ENCODE measurements around the gene ATP13A5. TPM values are rescaled to one million over a fixed set of nuclear protein-coding genes. Genes with fewer than 3 reads are reported as not detected.
A peak's percentile ranks its signal among the peaks of the same experiment; 100 is the strongest.

ATP13A5 gene
- total RNA-seq, 1 donor from 2014 or later, result not detected

DNA sequence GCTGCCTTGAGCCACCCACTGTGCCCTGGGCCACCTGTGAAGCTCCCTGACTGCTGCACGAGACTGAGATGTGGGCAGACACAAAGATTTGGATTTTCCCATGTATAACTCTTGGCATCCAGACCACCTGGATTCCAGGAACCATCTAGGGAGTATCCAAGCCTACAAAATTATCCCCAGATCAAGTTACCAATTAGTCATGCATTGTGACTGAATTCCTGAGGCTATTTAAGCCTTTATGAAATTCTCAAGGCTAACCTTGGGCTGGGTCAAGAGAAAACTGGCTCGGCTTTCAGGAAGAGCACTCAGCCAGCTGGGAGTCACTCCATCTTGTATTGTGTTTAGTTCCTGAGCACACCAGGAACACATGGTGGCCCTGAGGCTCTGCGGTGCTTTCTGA lies 13.3 kb upstream of the ATP13A5 start:
- Histone ChIP-seq H3K4me1 (ENCODE audit: insufficient read depth, low read length) (peaks cover 6% of the 10 kb centered on the region), H3K27me3 (ENCODE audit: insufficient read depth, low read length) (no peaks in the 10 kb centered on the region), H2AFZ (ENCODE audit: low read depth, low read length) (peak overlapping the region; percentile 24), H3K79me2 (ENCODE audit: insufficient read depth, low read length) (no peaks in the 10 kb centered on the region), H3K9ac (ENCODE audit: low read length) (no peak overlapping the region), H3K9me3 (ENCODE audit: insufficient read depth, low read depth, low read length) (no peaks in the 10 kb centered on the region), H3K36me3 (ENCODE audit: insufficient read depth, low read length) (no peaks in the 10 kb centered on the region), H4K20me1 (ENCODE audit: insufficient read depth, low read length) (no peaks in the 10 kb centered on the region), H3K27ac (ENCODE audit: low read depth, low read length) (peak overlapping the region; percentile 40), H3K4me3 (ENCODE audit: insufficient read depth, low read depth, low read length) (no peak overlapping the region), H3K4me2 (ENCODE audit: low read length) (peak overlapping the region; percentile 10)
- Mint-ChIP-seq H3K9me3 (ENCODE audit: unreplicated experiment) (peaks cover 2% of the 10 kb centered on the region), H3K4me3 (ENCODE audit: unreplicated experiment) (no peak overlapping the region), H3K4me1 (ENCODE audit: low read depth, unreplicated experiment) (peaks cover 5% of the 10 kb centered on the region), H3K27me3 (ENCODE audit: low read depth, unreplicated experiment) (peaks cover 1% of the 10 kb centered on the region), H3K36me3 (ENCODE audit: low read depth, unreplicated experiment) (no peaks in the 10 kb centered on the region), H3K27ac (ENCODE audit: unreplicated experiment) (no peak overlapping the region)
- FAIRE-seq, result no peak
- DNase-seq (ENCODE audit: low read depth), result peak; percentile 88
- TF ChIP-seq, protein P1, sequence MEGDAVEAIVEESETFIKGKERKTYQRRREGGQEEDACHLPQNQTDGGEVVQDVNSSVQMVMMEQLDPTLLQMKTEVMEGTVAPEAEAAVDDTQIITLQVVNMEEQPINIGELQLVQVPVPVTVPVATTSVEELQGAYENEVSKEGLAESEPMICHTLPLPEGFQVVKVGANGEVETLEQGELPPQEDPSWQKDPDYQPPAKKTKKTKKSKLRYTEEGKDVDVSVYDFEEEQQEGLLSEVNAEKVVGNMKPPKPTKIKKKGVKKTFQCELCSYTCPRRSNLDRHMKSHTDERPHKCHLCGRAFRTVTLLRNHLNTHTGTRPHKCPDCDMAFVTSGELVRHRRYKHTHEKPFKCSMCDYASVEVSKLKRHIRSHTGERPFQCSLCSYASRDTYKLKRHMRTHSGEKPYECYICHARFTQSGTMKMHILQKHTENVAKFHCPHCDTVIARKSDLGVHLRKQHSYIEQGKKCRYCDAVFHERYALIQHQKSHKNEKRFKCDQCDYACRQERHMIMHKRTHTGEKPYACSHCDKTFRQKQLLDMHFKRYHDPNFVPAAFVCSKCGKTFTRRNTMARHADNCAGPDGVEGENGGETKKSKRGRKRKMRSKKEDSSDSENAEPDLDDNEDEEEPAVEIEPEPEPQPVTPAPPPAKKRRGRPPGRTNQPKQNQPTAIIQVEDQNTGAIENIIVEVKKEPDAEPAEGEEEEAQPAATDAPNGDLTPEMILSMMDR (IDR thresholded peaks at IDR 0.05; ENCODE audit: insufficient read depth, low read depth, low read length), result no peak
- no peak for TF ChIP-seq EZH2 (IDR thresholded peaks at IDR 0.05; ENCODE audit: insufficient read depth, low read length)

DNA sequence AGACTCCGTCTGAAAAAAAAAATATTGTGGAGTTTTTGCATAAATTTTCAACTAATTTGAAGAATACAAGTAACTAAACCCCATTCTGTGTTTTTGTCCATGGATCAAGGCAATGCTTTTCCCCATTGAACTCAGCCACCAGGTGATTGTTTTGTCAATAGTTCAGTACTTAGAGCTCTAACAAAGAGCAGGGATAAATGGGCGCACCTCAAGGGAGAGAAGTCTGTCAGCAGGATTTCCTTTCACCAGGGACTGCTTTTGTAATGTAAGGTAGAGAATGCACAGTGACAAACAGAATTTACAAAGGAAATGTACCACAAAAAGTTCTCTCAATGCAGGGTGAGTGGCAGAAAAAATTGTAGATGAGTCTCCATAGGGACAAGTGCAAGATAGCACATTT lies 10.8 kb upstream of the ATP13A5 start:
- Histone ChIP-seq H3K9ac (ENCODE audit: low read length) (no peak overlapping the region), H3K79me2 (ENCODE audit: insufficient read depth, low read length) (no peaks in the 10 kb centered on the region), H3K27ac (ENCODE audit: low read depth, low read length) (no peak overlapping the region), H3K9me3 (ENCODE audit: insufficient read depth, low read depth, low read length) (no peaks in the 10 kb centered on the region), H4K20me1 (ENCODE audit: insufficient read depth, low read length) (no peaks in the 10 kb centered on the region), H3K27me3 (ENCODE audit: insufficient read depth, low read length) (no peaks in the 10 kb centered on the region), H2AFZ (ENCODE audit: low read depth, low read length) (no peak overlapping the region), H3K4me2 (ENCODE audit: low read length) (no peak overlapping the region), H3K4me3 (ENCODE audit: insufficient read depth, low read depth, low read length) (no peak overlapping the region), H3K36me3 (ENCODE audit: insufficient read depth, low read length) (no peaks in the 10 kb centered on the region), H3K4me1 (ENCODE audit: insufficient read depth, low read length) (peaks cover 6% of the 10 kb centered on the region)
- DNase-seq (ENCODE audit: low read depth), result no peak
- peaks cover 5% of the 10 kb centered on the region for H3K4me1 Mint-ChIP-seq (ENCODE audit: low read depth, unreplicated experiment)
- no peak overlapping the region for H3K4me3 Mint-ChIP-seq (ENCODE audit: unreplicated experiment)
- H3K27me3 Mint-ChIP-seq (ENCODE audit: low read depth, unreplicated experiment), result no peaks in the 10 kb centered on the region
- no peaks in the 10 kb centered on the region for H3K9me3 Mint-ChIP-seq (ENCODE audit: unreplicated experiment)
- no peak for FAIRE-seq
- H3K27ac Mint-ChIP-seq (ENCODE audit: unreplicated experiment), result no peak overlapping the region
- H3K36me3 Mint-ChIP-seq (ENCODE audit: low read depth, unreplicated experiment), result no peaks in the 10 kb centered on the region
- no peak for TF ChIP-seq EZH2 (IDR thresholded peaks at IDR 0.05; ENCODE audit: insufficient read depth, low read length)
- TF ChIP-seq, protein P1 (IDR thresholded peaks at IDR 0.05; ENCODE audit: insufficient read depth, low read depth, low read length), result no peak

DNA sequence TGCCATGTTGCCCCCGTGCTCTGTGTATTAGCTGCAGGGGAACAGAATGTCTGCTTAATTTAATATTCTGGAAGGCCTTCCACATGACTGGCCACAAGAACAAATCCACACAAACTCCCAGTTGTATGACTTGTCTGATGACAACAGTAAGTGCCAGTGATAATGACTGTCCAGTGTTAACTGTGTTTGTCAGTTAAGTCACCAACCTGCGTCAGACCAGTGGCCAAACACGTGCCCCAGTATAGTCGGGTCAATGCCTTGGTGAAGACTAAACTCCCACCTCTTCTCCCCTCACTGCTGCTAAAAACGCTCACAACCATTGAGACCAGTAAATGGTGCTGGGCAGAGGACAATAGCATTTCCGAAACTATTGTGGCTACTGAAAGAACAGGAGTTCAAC lies 9.8 kb upstream of the ATP13A5 start:
- FAIRE-seq, result no peak

More for the DNA sequence above, 9.8 kb upstream of the ATP13A5 start:
- Mint-ChIP-seq H3K4me1 (ENCODE audit: low read depth, unreplicated experiment) (peaks cover 5% of the 10 kb centered on the region), H3K27ac (ENCODE audit: unreplicated experiment) (no peak overlapping the region), H3K9me3 (ENCODE audit: unreplicated experiment) (no peaks in the 10 kb centered on the region), H3K36me3 (ENCODE audit: low read depth, unreplicated experiment) (no peaks in the 10 kb centered on the region), H3K27me3 (ENCODE audit: low read depth, unreplicated experiment) (no peaks in the 10 kb centered on the region), H3K4me3 (ENCODE audit: unreplicated experiment) (no peak overlapping the region)
- Histone ChIP-seq H3K27me3 (ENCODE audit: insufficient read depth, low read length) (no peaks in the 10 kb centered on the region), H3K4me3 (ENCODE audit: insufficient read depth, low read depth, low read length) (no peak overlapping the region), H3K79me2 (ENCODE audit: insufficient read depth, low read length) (no peaks in the 10 kb centered on the region), H3K9ac (ENCODE audit: low read length) (no peak overlapping the region), H3K4me1 (ENCODE audit: insufficient read depth, low read length) (peaks cover 6% of the 10 kb centered on the region), H3K4me2 (ENCODE audit: low read length) (no peak overlapping the region), H3K9me3 (ENCODE audit: insufficient read depth, low read depth, low read length) (no peaks in the 10 kb centered on the region), H4K20me1 (ENCODE audit: insufficient read depth, low read length) (no peaks in the 10 kb centered on the region), H2AFZ (ENCODE audit: low read depth, low read length) (no peak overlapping the region), H3K36me3 (ENCODE audit: insufficient read depth, low read length) (no peaks in the 10 kb centered on the region), H3K27ac (ENCODE audit: low read depth, low read length) (no peak overlapping the region)
- TF ChIP-seq EZH2 (IDR thresholded peaks at IDR 0.05; ENCODE audit: insufficient read depth, low read length), result no peak
- TF ChIP-seq, protein P1 (IDR thresholded peaks at IDR 0.05; ENCODE audit: insufficient read depth, low read depth, low read length), result no peak
- DNase-seq (ENCODE audit: low read depth), result no peak

All from astrocyte (in vitro differentiated cells and primary cell).